Mucosa of descending colon (tissue), 3 donors: ENCODE measurements around the gene CYTL1. TPM values are rescaled to one million over a fixed set of nuclear protein-coding genes. Genes with fewer than 3 reads are reported as not detected.

Experiments used
- ATAC-seq: fragments of 200-7000 bp; cut with Tn5 transposase; one replicate; pipeline ENCODE4 v1.9.1; 2020; ENCODE audit warnings: mild to moderate bottlenecking, moderate library complexity
- DNase-seq, 3 donors: peaks; one replicate each; pipeline ENCODE4 v3.0.0-alpha.2; 2020
- H3K36me3 ChIP-seq: fragments of 200-600 bp; one replicate; pipeline ENCODE4 v1.8.0; 2021; ENCODE audit warnings: low read depth, mild to moderate bottlenecking
- H3K4me1 ChIP-seq: fragments of 200-600 bp; one replicate; pipeline ENCODE4 v1.8.0; 2021; ENCODE audit warnings: low read depth, mild to moderate bottlenecking
- H3K4me3 ChIP-seq: fragments of 200-600 bp; one replicate; pipeline ENCODE4 v1.8.0; 2021; ENCODE audit warnings: mild to moderate bottlenecking
- H3K9me3 ChIP-seq: fragments of 200-600 bp; one replicate; pipeline ENCODE4 v1.8.0; 2021; ENCODE audit warnings: mild to moderate bottlenecking
- CTCF ChIP-seq: fragments of 200-600 bp; IDR thresholded peaks from one replicate; pipeline ENCODE4 v1.8.0; 2022; ENCODE audit warnings: antibody characterized with exemption, mild to moderate bottlenecking
- intact Hi-C, 2 donors: fragments of 100-400 bp; cut with DNase I in 1 of 2; cut with micrococcal nuclease in 1 of 2; formaldehyde crosslinking; loops; one replicate each; pipeline versions ENCODE4 v1.11.0 to v1.11.1; 2022; cut with DNase I, micrococcal nuclease
- total RNA-seq, 3 donors: library from RNA; stranded (reverse); fragmentation: NEBNext Ultra II Directional in 2 of 3; extraction: Animal tissue kit (Norgen Biotek cat#: 25700) in 2 of 3; gene quantifications; one replicate each; pipeline versions ENCODE4 v1.2.1 to v1.2.4, GENCODE V29; 2021 to 2023
- donor health status: DM: no; HTN: no; CAD: no; lungs with moderate emphysema.
- donor health status: DM: no; HTN: no; CAD: no.
- donor health status: DM: no; HTN: yes; CAD: no.

Gene CYTL1
- total RNA-seq, 3 donors from 2014 or later = 0.29 to 1.0 TPM; not detected in 1

DNA sequence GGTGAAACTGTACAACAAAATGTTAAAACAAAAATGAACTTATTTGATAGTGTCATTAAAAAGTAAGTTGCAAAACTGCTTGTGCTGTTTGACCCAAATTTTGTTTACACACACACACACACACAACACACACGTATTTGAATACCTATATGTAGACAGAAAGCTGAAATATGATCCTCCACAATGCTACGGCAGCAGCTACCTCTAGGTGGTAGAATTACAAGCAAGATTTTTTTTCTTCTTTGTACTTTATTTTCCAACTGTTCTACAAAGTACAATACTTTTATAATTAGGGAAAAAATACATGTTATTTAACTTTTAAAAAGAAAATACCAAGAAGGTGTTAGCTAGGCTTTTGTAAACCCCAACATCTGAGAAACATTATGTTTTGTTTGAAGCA, 1.2 kb downstream of the CYTL1 start:
- ATAC-seq (no peak), DNase-seq (no peak)
- Histone ChIP-seq H3K4me1 (no peaks in the 10 kb centered on the region), H3K36me3 (no peaks in the 10 kb centered on the region), H3K9me3 (no peaks in the 10 kb centered on the region), H3K4me3 (no peak overlapping the region)
- intact Hi-C loops = no loop called here
- TF ChIP-seq CTCF = no peak

GRCh38 chr4:5014007-5014682, 5.1 kb downstream of the CYTL1 start:
- Histone ChIP-seq H3K36me3 (no peaks in the 10 kb centered on the region), H3K9me3 (no peaks in the 10 kb centered on the region), H3K4me1 (no peaks in the 10 kb centered on the region), H3K4me3 (no peak overlapping the region)
- DNase-seq = no peak
- no peak for TF ChIP-seq CTCF
- intact Hi-C loops = no loop called here
- no peak for ATAC-seq

DNA sequence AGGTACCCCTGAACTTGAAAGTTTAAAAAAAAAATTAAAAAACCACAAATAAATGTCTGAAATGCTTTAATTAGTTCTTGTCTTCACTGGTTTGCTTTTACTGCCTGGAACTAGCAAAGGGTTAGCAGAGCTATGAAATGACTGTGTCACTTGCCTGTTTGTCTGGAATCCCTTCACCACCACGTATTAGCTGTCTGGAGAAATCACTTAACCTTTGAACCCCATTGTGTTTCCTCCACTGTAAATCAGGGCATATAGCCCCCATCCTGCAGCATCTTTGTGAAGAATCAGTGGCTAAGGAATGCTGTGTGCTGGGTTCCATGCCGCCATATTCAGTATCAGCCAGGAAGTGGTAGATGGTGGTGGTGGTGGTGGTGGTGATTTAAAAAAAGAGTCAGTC, 6.3 kb downstream of the CYTL1 start:
- no peak for TF ChIP-seq CTCF
- no peaks in the 10 kb centered on the region for H3K36me3 ChIP-seq
- ATAC-seq (no peak), DNase-seq (no peak)
- H3K4me3 ChIP-seq = no peak overlapping the region
- no peaks in the 10 kb centered on the region for H3K9me3 ChIP-seq
- intact Hi-C loops = no loop called here
- H3K4me1 ChIP-seq = no peaks in the 10 kb centered on the region

DNA sequence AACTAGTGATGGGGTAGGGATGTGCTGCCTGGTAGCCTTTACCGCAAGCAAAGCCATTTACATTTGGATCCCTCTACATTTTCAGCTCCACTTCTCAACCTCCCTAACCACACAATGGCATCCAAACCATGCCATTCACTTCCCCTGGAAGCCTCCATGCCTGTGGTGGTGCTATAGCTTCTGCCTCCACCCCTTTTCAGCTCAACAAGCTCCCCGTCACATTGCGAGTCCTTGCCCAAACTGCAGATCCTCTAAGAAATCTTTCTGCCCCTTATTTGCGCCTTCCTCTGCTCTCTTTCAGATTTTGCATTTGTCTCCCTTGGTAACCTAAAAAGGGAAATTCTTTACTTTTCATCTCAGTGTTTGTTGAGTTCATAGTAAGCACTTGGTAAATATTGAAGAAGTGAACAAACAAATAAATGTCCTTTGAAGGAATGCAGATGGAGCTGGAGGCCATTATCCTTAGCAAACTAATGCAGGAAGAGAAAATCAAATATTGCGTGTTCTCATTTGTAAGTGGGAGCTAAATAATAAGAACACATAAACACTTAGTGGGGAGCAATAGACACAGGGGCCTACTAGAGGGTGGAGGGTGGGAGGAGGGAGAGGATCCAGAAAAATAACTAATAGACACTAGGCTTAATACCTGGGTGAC, 6.9 kb downstream of the CYTL1 start:
- intact Hi-C loops = no loop called here
- Histone ChIP-seq H3K4me3 (no peak overlapping the region), H3K36me3 (no peaks in the 10 kb centered on the region), H3K4me1 (no peaks in the 10 kb centered on the region), H3K9me3 (no peaks in the 10 kb centered on the region)
- ATAC-seq = no peak
- TF ChIP-seq CTCF = no peak
- DNase-seq = no peak

DNA sequence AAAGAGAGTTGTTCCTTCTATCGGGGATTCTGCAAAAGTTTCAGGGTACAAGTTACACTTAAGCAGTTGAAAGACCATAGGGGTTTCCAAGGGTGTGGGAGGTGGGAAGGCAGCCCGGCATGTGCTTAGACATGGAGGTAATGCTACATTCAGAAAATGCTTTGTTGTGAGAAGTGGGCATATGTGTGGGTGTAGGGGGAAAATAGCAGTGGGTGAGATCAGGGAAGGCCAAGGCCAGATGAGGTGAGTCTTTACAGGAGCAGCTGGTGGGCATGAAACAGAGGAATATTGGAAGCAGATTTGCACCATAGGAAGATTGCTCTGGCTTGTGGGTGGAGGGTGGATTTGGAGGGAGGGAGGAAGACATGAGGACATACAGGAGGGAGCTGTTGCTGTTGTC, 8.3 kb downstream of the CYTL1 start:
- intact Hi-C loops = no loop called here
- H3K4me3 ChIP-seq = no peak overlapping the region
- H3K4me1 ChIP-seq = no peaks in the 10 kb centered on the region
- DNase-seq (no peak), ATAC-seq (no peak)
- no peaks in the 10 kb centered on the region for H3K36me3 ChIP-seq
- no peak for TF ChIP-seq CTCF
- H3K9me3 ChIP-seq = no peaks in the 10 kb centered on the region
